K562 (cell line): ENCODE measurements around the gene GPC1. TPM values are rescaled to one million over a fixed set of nuclear protein-coding genes. Genes with fewer than 3 reads are reported as not detected.

Source experiments
- ATAC-seq: fragments of 200-7000 bp; cut with Tn5 transposase; 3 replicates; pipeline ENCODE4 v1.9.1; 2020; ENCODE audit warnings: moderate library complexity
- BruUV-seq: library from RNA; stranded (reverse); fragments of 400-500 nt; replicated peaks from 2 replicates; lab custom pipeline; 2021; lab: Mats Ljungman, UMichigan
- CTCF ChIA-PET: fragments of 300-600 bp; formaldehyde crosslinking; extraction: SDS; loops from one replicate; lab custom pipeline; 2021; ENCODE audit warnings: low intra/inter-chr PET ratio; lab: Yijun Ruan, JAX
- POLR2A ChIA-PET: fragments of 300-600, 350-650 bp; sonication (Branson Sonifier 250); formaldehyde crosslinking; extraction: SDS; loops from one replicate; lab custom pipeline; 2021; ENCODE audit warnings: antibody characterized with exemption, inconsistent platforms; lab: Yijun Ruan, JAX
- DNase-seq, 4 experiments: peaks; one replicate each; pipeline versions ENCODE4 v3.0.0 to v3.0.0-alpha.2; 2011 to 2018; ENCODE audit warnings: low spot score in 3 of 4, mixed read lengths in 3 of 4; ENCODE audit errors: extremely low read depth in 1 of 4
- FAIRE-seq: peaks from 2 replicates; lab custom pipeline; 2011; peaks lifted over from hg19 to GRCh38; lab: Jason Lieb, UNC
- H2AFZ ChIP-seq: 2 replicates; pipeline ENCODE4 v1.6.0; 2011; ENCODE audit warnings: low read depth, low read length, control low read depth, inconsistent platforms
- H3K27ac ChIP-seq: fragments of 200-600 bp; 3 replicates; pipeline ENCODE4 v1.8.0; 2011; ENCODE audit warnings: low read depth, mild to moderate bottlenecking, control low read depth, inconsistent platforms, low read length, moderate library complexity, mixed read lengths; ENCODE audit errors: extremely low read depth
- H3K27me3 ChIP-seq, 2 experiments: fragments of 300-600 bp in 1 of 2; 2 replicates in 1 of 2; 3 replicates in 1 of 2; pipeline versions ENCODE4 v1.6.0 to v1.8.0; 2011; ENCODE audit warnings: inconsistent platforms in 2 of 2, low read length in 2 of 2, mild to moderate bottlenecking in 1 of 2, mixed read lengths in 1 of 2, moderate library complexity in 1 of 2; ENCODE audit not compliant: control insufficient read depth in 2 of 2, insufficient read depth in 2 of 2
- H3K36me3 ChIP-seq: fragments of 300-600 bp; 3 replicates; pipeline ENCODE4 v1.8.0; 2011; ENCODE audit warnings: mild to moderate bottlenecking, low read length, inconsistent platforms; ENCODE audit not compliant: control insufficient read depth, insufficient read depth
- H3K4me1 ChIP-seq, 2 experiments: fragments of 200-600 bp in 1 of 2; replicated peaks in 1 of 2; 2 replicates in 1 of 2; 3 replicates in 1 of 2; pipeline versions ENCODE4 v1.5.1 to v1.8.0; 2011; ENCODE audit warnings: inconsistent platforms in 2 of 2, low read length in 2 of 2, mild to moderate bottlenecking in 1 of 2, mixed read lengths in 1 of 2, moderate library complexity in 1 of 2; ENCODE audit not compliant: control insufficient read depth in 2 of 2, insufficient read depth in 2 of 2
- H3K4me2 ChIP-seq: 2 replicates; pipeline ENCODE4 v1.6.1; 2011; ENCODE audit warnings: low read length, control low read depth, inconsistent platforms, mixed read lengths; ENCODE audit not compliant: insufficient read depth
- H3K4me3 ChIP-seq: fragments of 200-600 bp; sonication (generic), shearing (Covaris generic); 2 replicates; pipeline ENCODE4 v1.5.1; 2016; ENCODE audit warnings: control low read depth, inconsistent platforms
- H3K79me2 ChIP-seq: fragments of 200-600 bp; 3 replicates; pipeline ENCODE4 v1.8.0; 2011; ENCODE audit warnings: low read length, inconsistent platforms; ENCODE audit not compliant: control insufficient read depth, insufficient read depth
- H3K9ac ChIP-seq, 2 experiments: 2 replicates each; pipeline versions ENCODE4 v1.6.0 to v1.6.1; 2011; ENCODE audit warnings: low read depth in 2 of 2, low read length in 2 of 2, control low read depth in 1 of 2, inconsistent platforms in 1 of 2, mild to moderate bottlenecking in 1 of 2, mixed read lengths in 1 of 2; ENCODE audit not compliant: insufficient read depth in 1 of 2
- H3K9me1 ChIP-seq: one replicate; pipeline ENCODE4 v1.6.0; 2011; ENCODE audit warnings: inconsistent platforms, mild to moderate bottlenecking, low read length, moderate library complexity; ENCODE audit not compliant: control insufficient read depth, insufficient read depth
- H3K9me3 ChIP-seq: replicated peaks from 2 replicates; pipeline ENCODE4 v1.5.1; 2011; ENCODE audit warnings: low read depth, low read length, inconsistent platforms; ENCODE audit not compliant: control insufficient read depth, insufficient read depth
- H4K20me1 ChIP-seq: replicated peaks from 2 replicates; pipeline ENCODE4 v1.6.1; 2011; ENCODE audit warnings: low read length, inconsistent platforms, mixed read lengths; ENCODE audit not compliant: control insufficient read depth, insufficient read depth
- ATF7 ChIP-seq: fragments of 450-650 bp; IDR thresholded peaks from 2 replicates; pipeline ENCODE4 v1.7.1; 2014; ENCODE audit warnings: mild to moderate bottlenecking, moderate library complexity
- CBX5 ChIP-seq: IDR thresholded peaks from 2 replicates; pipeline ENCODE4 v1.6.1; 2014; ENCODE audit warnings: low read depth, borderline replicate concordance
- CHD2 ChIP-seq: IDR thresholded peaks from 2 replicates; pipeline ENCODE4 v1.6.1; 2011; ENCODE audit warnings: low read depth, low read length
- ESRRB ChIP-seq: fragments of 250-450 bp; sonication (Bioruptor Pico); IDR thresholded peaks from 2 replicates; pipeline ENCODE4 v1.5.0; 2020; ENCODE audit warnings: mild to moderate bottlenecking, moderate library complexity, borderline replicate concordance
- FUS ChIP-seq: fragments of 200-400 bp; formaldehyde crosslinking; optimal IDR thresholded peaks from 2 replicates; pipeline ENCODE3; 2017; ENCODE audit warnings: low read depth, low read length
- GABPB1 ChIP-seq: sonication (generic); formaldehyde crosslinking; IDR thresholded peaks from 2 replicates; pipeline ENCODE4 v1.8.0; 2022; ENCODE audit warnings: mild to moderate bottlenecking, missing genetic modification reagents
- JUN ChIP-seq, 2 experiments: sonication (generic) in 1 of 2; formaldehyde crosslinking in 1 of 2; IDR thresholded peaks; 2 replicates each; pipeline versions ENCODE4 v1.6.1 to v1.8.0; 2012 to 2022; ENCODE audit warnings: borderline replicate concordance in 2 of 2, mild to moderate bottlenecking in 2 of 2, improper control_type of control experiment in 1 of 2, low read depth in 1 of 2, low read length in 1 of 2, missing genetic modification reagents in 1 of 2
- NCOR1 ChIP-seq: fragments of 450-650 bp; IDR thresholded peaks from 2 replicates; pipeline ENCODE4 v1.6.1; 2016; ENCODE audit warnings: mild to moderate bottlenecking, moderate library complexity
- NR0B1 ChIP-seq: fragments of 450-650 bp; IDR thresholded peaks from one replicate; pipeline ENCODE4 v1.6.1; 2018; ENCODE audit warnings: mild to moderate bottlenecking, moderate library complexity; ENCODE audit not compliant: partially characterized antibody
- PRMT5 ChIP-seq: sonication (generic); formaldehyde crosslinking; IDR thresholded peaks from 2 replicates; pipeline ENCODE4 v1.5.0; 2020; ENCODE audit warnings: missing genetic modification reagents
- PRPF4 ChIP-seq: fragments of 200-400 bp; formaldehyde crosslinking; IDR thresholded peaks from one replicate; pipeline ENCODE4 v1.6.1; 2017; ENCODE audit warnings: low read length, low read depth, mild to moderate bottlenecking; ENCODE audit not compliant: insufficient read depth, poor library complexity, severe bottlenecking
- TCF7 ChIP-seq: sonication (generic); IDR thresholded peaks from 2 replicates; pipeline ENCODE4 v1.6.1; 2016; ENCODE audit warnings: antibody characterized with exemption, borderline replicate concordance
- ZC3H4 ChIP-seq: sonication (generic); formaldehyde crosslinking; IDR thresholded peaks from 2 replicates; pipeline ENCODE4 v1.9.0; 2021; ENCODE audit warnings: missing genetic modification reagents, borderline replicate concordance
- ZNF436 ChIP-seq: fragments of 250-450, 450-650 bp; sonication (Bioruptor Pico); formaldehyde crosslinking; IDR thresholded peaks from 2 replicates; pipeline ENCODE4 v1.7.0; 2020; ENCODE audit warnings: mild to moderate bottlenecking
- ZNF76 ChIP-seq: fragments of 250-450 bp; sonication (Bioruptor Pico); IDR thresholded peaks from 2 replicates; pipeline ENCODE4 v1.4.0; 2020; ENCODE audit warnings: mild to moderate bottlenecking, moderate library complexity, borderline replicate concordance
- WGBS: fragments of 100-300 bp; shearing (Covaris generic); methylation state at CpG from one replicate; pipeline ENCODE4 v1.1.6; 2016; ENCODE audit warnings: low coverage, mixed read lengths; ENCODE audit not compliant: insufficient coverage; ENCODE audit errors: missing lambda C conversion rate; 5-methylcytosine and 5-hydroxymethylcytosine counted together
- in situ Hi-C: fragments of 300-500 bp; cut with MboI; formaldehyde crosslinking; loops from 4 replicates; pipeline ENCODE4 v1.15.0; 2018; ENCODE audit warnings: inconsistent platforms, mixed read lengths
- intact Hi-C: fragments of 100-400 bp; cut with micrococcal nuclease; formaldehyde crosslinking; loops from 2 replicates; pipeline ENCODE4 v1.14.2; 2022
- polyA plus RNA-seq, 8 experiments: library from polyadenylated mRNA; depleted of rRNA in 4 of 8; stranded (reverse) in 5 of 8; unstranded in 3 of 8; fragments of >200 nt; fragmentation: Nextera tagmentation in 2 of 8; fragmentation: Illumina TruSeq in 1 of 8; extraction: Ambion mirVana in 2 of 8; extraction: Trizol in 1 of 8; gene quantifications; 2 replicates each; pipeline versions ENCODE4 v1.2.1 to v1.2.3, GENCODE V29; 2011 to 2014; ENCODE audit warnings: inconsistent platforms in 1 of 8, missing spikeins in 1 of 8
- total RNA-seq, 7 experiments: library from RNA; depleted of rRNA in 6 of 7; stranded (reverse); fragments of >200 nt in 6 of 7; fragmentation: Illumina TruSeq in 2 of 7; extraction: Trizol in 2 of 7; gene quantifications; 2 replicates each; pipeline versions ENCODE4 v1.2.1 to v1.2.3, GENCODE V29; 2011 to 2021; ENCODE audit warnings: low replicate concordance in 1 of 7
- TF ChIP-seq, protein P1 (sequence below): fragments of 450-650 bp; formaldehyde crosslinking; IDR thresholded peaks from 2 replicates; pipeline ENCODE4 v1.4.0; 2020; ENCODE audit warnings: mild to moderate bottlenecking, mixed read lengths

Gene GPC1
- total and polyA plus RNA-seq, 9 of the 15 experiments (the other 6 are each of a cell fraction or from before 2014, with no cell fraction given), result 0.07 to 0.82 (median 0.14) TPM; not detected in 3

DNA sequence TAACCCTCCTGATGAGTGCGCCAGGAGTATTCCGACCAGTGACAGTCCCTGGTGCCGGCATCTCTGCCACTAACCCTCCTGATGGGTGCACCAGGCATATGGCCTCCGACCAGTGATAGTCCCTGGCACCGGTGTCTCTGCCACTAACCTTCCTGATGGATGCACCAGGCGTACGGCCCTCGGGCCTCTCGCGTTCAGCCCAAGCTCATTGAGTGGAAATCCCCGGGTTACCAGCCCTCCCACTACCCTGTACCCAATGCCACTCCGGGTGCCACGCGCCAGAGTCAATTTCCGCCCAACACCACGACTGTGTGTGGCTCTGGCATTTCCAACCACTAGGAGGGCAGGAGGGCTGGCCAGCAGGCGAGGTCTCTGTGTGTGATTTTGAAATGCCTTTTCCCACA is 11.7 kb upstream of the GPC1 start (continued):
- TF ChIP-seq PRPF4 (no peak), ATF7 (no peak)

GRCh38 chr2:240424341-240425235 is 10.9 kb upstream of the GPC1 start:
- Histone ChIP-seq H3K27me3 (peaks cover 0 to 43% of the 10 kb centered on the region in 2 experiments; a peak in 2 of 5 replicates), H3K36me3 (no peaks in the 10 kb centered on the region), H3K4me2 (no peak overlapping the region), H3K9ac (no peak overlapping the region), H3K27ac (no peak overlapping the region), H3K9me1 (no peaks in the 10 kb centered on the region), H3K4me3 (no peak overlapping the region), H3K9me3 (no peaks in the 10 kb centered on the region), H2AFZ (no peak overlapping the region), H4K20me1 (no peaks in the 10 kb centered on the region), H3K4me1 (peaks cover 2 to 5% of the 10 kb centered on the region in 2 experiments; a peak in 2 of 5 replicates), H3K79me2 (no peaks in the 10 kb centered on the region)
- DNase-seq (no peak), FAIRE-seq (no peak), ATAC-seq (no peak)
- CTCF ChIA-PET, result no interaction called here
- intact Hi-C loops, result no loop called here
- 1% methylated on average over 19 of the region's 29 CpGs for WGBS
- POLR2A ChIA-PET, result no interaction called here
- BruUV-seq, result no TSS peak
- in situ Hi-C loops, result no loop called here
- TF ChIP-seq, protein P1, sequence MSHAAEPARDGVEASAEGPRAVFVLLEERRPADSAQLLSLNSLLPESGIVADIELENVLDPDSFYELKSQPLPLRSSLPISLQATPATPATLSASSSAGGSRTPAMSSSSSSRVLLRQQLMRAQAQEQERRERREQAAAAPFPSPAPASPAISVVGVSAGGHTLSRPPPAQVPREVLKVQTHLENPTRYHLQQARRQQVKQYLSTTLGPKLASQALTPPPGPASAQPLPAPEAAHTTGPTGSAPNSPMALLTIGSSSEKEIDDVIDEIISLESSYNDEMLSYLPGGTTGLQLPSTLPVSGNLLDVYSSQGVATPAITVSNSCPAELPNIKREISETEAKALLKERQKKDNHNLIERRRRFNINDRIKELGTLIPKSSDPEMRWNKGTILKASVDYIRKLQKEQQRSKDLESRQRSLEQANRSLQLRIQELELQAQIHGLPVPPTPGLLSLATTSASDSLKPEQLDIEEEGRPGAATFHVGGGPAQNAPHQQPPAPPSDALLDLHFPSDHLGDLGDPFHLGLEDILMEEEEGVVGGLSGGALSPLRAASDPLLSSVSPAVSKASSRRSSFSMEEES, result no peak
- no peak for TF ChIP-seq ZNF76
- TF ChIP-seq TCF7, result no peak
- TF ChIP-seq GABPB1, result no peak
- TF ChIP-seq NR0B1, result no peak
- no peak for TF ChIP-seq CBX5
- no peak for TF ChIP-seq ZC3H4 (CRISPR knock-in tag)
- TF ChIP-seq NCOR1, result no peak
- no peak for TF ChIP-seq ZNF436 (CRISPR knock-in tag)
- TF ChIP-seq ESRRB (CRISPR knock-in tag), result no peak
- no peak for TF ChIP-seq CHD2
- no peak for TF ChIP-seq PRMT5
- TF ChIP-seq FUS, result no peak
- TF ChIP-seq JUN (IDR thresholded peaks at IDR 0.05; ENCODE audit: borderline replicate concordance, low read depth, low read length), result no peak
- no peak for TF ChIP-seq JUN (CRISPR knock-in tag; IDR thresholded peaks at IDR 0.05; ENCODE audit: borderline replicate concordance)
